ENCODE results near the gene ARHGAP42.

Gene ARHGAP42

GRCh38 chr11:101014600-101015285 lies 327.7 kb downstream of the ARHGAP42 start:
- no peak for DNase-seq

DNA sequence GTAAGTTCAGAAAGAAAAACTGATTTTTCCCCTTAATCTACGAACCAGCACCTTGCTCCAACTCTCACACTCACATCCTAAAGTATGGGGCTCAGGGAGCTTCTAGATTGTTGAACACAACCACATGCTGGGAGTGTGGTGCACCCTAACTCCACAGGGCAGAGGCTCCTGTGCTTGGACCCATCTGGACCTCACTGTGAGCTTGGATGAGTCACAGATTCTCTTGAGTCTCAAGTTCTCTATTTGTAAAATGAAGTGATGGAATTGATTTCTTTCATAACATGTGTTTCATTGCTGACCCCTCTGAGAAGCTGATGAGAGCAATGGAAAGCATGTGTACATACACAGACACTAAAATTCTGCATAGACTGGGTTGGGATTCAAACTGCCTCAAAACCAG lies 332.8 kb downstream of the ARHGAP42 start:
- no peak for DNase-seq

DNA sequence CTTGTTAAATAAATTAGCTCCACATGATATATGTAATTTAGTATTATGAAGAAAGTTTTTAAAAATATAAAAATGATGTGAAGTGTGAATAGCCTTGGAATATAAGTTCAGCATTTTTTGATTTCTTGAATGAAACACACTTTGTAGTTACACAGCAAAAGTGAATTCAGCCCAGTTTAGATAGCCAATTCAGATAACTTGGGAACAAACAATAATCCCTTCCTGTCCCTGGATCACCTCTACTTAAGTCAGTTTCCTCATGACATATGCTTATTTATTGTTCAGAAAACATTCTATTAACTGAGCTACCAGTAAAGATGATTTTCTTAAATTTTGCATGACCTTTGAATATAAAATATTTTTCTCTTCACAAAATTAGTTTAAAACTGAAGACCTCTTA lies 335.2 kb downstream of the ARHGAP42 start:
- no peak for DNase-seq

DNA sequence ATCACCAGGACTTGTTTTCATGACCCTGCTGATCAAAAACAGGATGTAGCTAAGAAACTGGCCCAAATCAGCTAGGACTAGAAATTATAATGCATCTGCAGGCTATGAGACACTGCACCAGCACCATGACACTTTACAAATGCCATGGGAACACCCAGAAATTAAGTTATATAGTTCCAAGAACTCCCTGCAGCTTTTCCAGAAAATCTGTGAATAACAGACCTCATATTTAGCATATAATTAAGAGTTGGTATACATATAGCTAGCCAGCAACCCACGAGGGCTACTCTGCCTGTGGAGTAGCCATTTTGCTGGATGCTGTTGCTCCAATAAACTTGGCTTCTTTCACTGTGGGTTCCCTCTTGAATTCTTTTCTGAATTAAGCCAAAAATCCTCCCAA lies 341.6 kb downstream of the ARHGAP42 start:
- DNase-seq: no peak

DNA sequence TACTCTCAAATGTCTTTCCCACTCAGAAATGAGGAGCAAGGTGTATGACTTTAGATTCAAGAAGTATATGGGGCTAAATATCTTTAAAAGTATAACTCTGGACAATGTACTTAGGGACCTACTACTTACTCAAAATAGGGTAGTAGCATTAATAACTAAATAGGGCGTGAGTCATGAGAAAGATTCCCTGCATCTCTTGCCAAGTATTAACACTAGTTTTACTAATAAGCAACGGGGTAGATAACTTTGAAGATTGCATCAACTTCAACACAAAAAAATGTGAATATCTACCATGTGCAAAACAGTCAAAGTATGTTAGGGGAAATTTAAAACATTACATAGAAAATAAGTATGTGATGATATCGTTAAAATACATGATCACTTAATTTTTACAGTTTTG lies 342.9 kb downstream of the ARHGAP42 start:
- DNase-seq: no peak

GRCh38 chr11:101030692-101031091 lies 343.6 kb downstream of the ARHGAP42 start:
- DNase-seq: no peak

DNA sequence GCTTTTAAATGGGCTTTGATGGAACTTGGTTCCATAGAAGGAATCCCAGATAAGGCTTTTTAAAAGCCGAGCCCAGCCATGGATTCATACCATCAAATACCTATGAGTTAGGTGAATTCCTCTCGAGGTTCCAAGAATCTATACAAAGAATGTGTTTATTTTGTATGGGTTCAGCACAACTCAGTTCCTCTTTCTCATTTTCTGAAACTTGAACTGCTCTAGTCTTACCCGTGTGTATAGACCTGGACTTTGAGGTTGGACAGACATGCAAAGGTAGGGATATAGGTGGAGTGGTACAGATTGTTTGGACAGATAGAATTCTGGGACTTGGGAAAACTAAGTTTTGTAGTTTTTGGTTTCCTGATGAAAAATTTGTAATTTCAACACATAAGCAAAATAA lies 344.6 kb downstream of the ARHGAP42 start:
- DNase-seq: no peak

DNA sequence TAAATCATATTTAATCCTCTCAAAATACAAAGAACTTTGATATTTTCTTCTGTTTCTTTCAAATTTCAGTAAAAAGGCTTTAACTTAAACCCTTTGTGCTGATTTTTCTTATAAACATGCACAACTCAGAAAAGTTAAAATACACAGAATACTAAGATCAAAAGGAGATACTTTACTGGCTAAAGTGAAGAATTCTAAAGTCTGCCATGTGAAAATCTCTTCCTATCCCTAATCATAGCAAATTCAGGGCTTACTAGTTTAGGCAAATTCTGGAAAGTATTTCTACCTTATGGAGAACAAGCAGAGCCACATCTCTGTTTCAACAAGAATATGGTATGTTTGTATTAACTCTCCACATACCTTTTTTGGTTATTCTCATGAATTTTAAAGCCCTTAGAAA lies 345.9 kb downstream of the ARHGAP42 start:
- DNase-seq: no peak

GRCh38 chr11:101034076-101034475 lies 347.0 kb downstream of the ARHGAP42 start:
- peak in 4 of 51 donors; percentile 0 to 13 (median 2) for DNase-seq

GRCh38 chr11:101035872-101036271 lies 348.8 kb downstream of the ARHGAP42 start:
- no peak for DNase-seq

All from hypothalamus (tissue), 51 donors.